GM18861 (cell line): ENCODE measurements around the gene AJAP1.

Source experiments
- ATAC-seq: cut with Tn5 transposase; IDR thresholded peaks from one replicate; pipeline ENCODE4 v1.9.1; 2021; ENCODE audit not compliant: unreplicated experiment

AJAP1 gene

GRCh38 chr1:4728319-4729089 lies 74.1 kb downstream of the AJAP1 start:
- ATAC-seq, result no peak

- no peak for ATAC-seq
These were observed 74.7 kb downstream of the AJAP1 start for GRCh38 chr1:4729090-4729471.

GRCh38 chr1:4730078-4730477 lies 75.7 kb downstream of the AJAP1 start:
- ATAC-seq, result no peak

- ATAC-seq, result no peak
These were observed 79.2 kb downstream of the AJAP1 start for GRCh38 chr1:4733446-4734177.

GRCh38 chr1:4734219-4734618 lies 79.8 kb downstream of the AJAP1 start:
- ATAC-seq, result no peak

- no peak for ATAC-seq
These were observed 80.4 kb downstream of the AJAP1 start for GRCh38 chr1:4734791-4735190.

GRCh38 chr1:4736254-4736653 lies 81.8 kb downstream of the AJAP1 start:
- ATAC-seq, result no peak

GRCh38 chr1:4741876-4742423 lies 87.5 kb downstream of the AJAP1 start:
- ATAC-seq, result no peak

- ATAC-seq, result no peak
These were observed 89.8 kb downstream of the AJAP1 start for GRCh38 chr1:4743978-4744750.

GRCh38 chr1:4745560-4745959 lies 91.2 kb downstream of the AJAP1 start:
- no peak for ATAC-seq

- no peak for ATAC-seq
These were observed 95.0 kb downstream of the AJAP1 start for GRCh38 chr1:4749406-4749805.

- ATAC-seq, result no peak
These were observed 95.8 kb downstream of the AJAP1 start for GRCh38 chr1:4750177-4750576.

GRCh38 chr1:4752059-4752458 lies 97.7 kb downstream of the AJAP1 start:
- ATAC-seq, result no peak

- ATAC-seq, result no peak
These were observed 100.4 kb downstream of the AJAP1 start for GRCh38 chr1:4754816-4755215.

- no peak for ATAC-seq
These were observed 101.0 kb downstream of the AJAP1 start for GRCh38 chr1:4755301-4755845.

GRCh38 chr1:4755864-4756504 lies 101.6 kb downstream of the AJAP1 start:
- ATAC-seq, result no peak

GRCh38 chr1:4756851-4757580 lies 102.6 kb downstream of the AJAP1 start:
- ATAC-seq, result no peak

GRCh38 chr1:4759671-4760070 lies 105.3 kb downstream of the AJAP1 start:
- ATAC-seq, result no peak

- ATAC-seq, result no peak
These were observed 105.7 kb downstream of the AJAP1 start for GRCh38 chr1:4760088-4760487.

GRCh38 chr1:4761324-4761723 lies 106.9 kb downstream of the AJAP1 start:
- no peak for ATAC-seq
